Measurements from ENCODE around the gene SIGLEC1. TPM values are rescaled to one million over a fixed set of nuclear protein-coding genes. Genes with fewer than 3 reads are reported as not detected.

Gene SIGLEC1
- total and polyA plus RNA-seq, 2 donors from 2014 or later: 2.4 to 20.2 TPM

DNA sequence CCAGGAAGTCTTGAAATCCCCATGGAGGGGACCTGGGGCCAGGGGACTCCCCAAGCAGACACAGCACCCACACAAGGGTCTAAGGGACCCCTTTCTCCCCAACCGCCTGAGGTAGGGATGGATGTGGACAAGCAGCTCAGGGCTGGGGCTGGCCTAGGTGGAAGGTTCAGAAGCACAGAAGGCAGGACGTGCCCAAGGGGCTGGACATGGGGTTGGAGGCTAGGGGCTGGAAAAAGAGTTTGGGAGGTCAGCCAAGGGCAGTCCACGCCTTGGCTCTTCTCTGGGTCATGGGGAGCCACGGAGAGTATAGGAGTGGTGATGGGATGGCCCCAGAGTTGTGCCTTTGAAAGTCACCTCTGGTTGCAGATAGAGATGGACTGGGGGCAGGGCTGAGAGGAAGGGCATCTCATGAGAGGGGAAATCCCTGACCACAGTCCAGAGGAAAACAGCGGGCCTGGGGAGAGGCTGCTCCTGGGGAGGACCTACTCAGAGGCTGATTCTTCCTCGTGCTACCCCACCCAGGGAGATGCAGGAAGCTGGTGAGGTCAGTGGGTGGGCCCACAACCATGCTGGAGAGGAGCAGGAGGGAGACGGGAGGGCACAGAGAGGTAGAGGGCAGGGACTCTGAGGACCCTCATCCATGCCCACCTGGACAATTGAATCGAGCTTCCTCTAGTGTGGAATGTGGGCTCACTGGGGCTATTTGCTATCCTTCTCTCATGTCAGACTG lies 17.6 kb upstream of the SIGLEC1 start:
- no peak overlapping the region for H3K4me3 ChIP-seq (ENCODE audit: low read length in 3 of 3)
- peak in 1 of 5 donors; percentile 54 for DNase-seq
- TF ChIP-seq, protein P1, sequence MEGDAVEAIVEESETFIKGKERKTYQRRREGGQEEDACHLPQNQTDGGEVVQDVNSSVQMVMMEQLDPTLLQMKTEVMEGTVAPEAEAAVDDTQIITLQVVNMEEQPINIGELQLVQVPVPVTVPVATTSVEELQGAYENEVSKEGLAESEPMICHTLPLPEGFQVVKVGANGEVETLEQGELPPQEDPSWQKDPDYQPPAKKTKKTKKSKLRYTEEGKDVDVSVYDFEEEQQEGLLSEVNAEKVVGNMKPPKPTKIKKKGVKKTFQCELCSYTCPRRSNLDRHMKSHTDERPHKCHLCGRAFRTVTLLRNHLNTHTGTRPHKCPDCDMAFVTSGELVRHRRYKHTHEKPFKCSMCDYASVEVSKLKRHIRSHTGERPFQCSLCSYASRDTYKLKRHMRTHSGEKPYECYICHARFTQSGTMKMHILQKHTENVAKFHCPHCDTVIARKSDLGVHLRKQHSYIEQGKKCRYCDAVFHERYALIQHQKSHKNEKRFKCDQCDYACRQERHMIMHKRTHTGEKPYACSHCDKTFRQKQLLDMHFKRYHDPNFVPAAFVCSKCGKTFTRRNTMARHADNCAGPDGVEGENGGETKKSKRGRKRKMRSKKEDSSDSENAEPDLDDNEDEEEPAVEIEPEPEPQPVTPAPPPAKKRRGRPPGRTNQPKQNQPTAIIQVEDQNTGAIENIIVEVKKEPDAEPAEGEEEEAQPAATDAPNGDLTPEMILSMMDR (IDR thresholded peaks at IDR 0.05; ENCODE audit: borderline replicate concordance, extremely low read depth, insufficient read depth): no peak
- H3K36me3 ChIP-seq (ENCODE audit: control insufficient read depth in 2 of 3, insufficient read depth in 3 of 3, low read length in 3 of 3): no peaks in the 10 kb centered on the region
- no peak for FAIRE-seq
- no peak overlapping the region for H3K27ac ChIP-seq (ENCODE audit: low read depth in 2 of 2, low read length in 2 of 2)
- no peaks in the 10 kb centered on the region for H3K9me3 ChIP-seq (ENCODE audit: control insufficient read depth in 2 of 3, insufficient read depth in 1 of 3, low read length in 3 of 3)
- H3K4me1 ChIP-seq (ENCODE audit: control insufficient read depth in 2 of 3, insufficient read depth in 2 of 3, low read depth in 1 of 3, low read length in 3 of 3): peaks cover 0 to 5% (median 2%) of the 10 kb centered on the region in 3 donors
- H3K9ac ChIP-seq (ENCODE audit: low read length in 3 of 3): no peak overlapping the region
- intact Hi-C loops (cut with DNase I): no loop called here
- no peaks in the 10 kb centered on the region for H3K27me3 ChIP-seq (ENCODE audit: control insufficient read depth, insufficient read depth, low read length)

DNA sequence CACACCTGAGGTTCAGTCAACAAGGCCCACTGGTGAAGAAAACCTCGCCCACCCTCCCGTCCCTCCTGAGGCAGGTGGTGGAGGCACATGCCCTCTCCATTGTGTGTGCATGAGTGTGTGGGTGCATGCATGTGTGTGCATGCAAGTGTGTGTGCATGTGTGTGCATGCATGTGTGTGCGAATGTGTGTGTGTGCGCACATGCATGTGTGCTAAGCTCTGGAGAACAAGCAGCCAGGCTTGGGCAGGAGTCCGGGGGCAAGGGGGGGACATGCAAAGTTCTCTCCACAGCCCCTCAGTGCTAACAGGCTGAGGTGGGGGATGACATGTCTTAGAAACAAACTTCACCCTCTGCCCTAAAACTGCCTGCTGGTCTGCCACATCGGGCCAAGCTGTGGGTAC lies 17.0 kb upstream of the SIGLEC1 start:
- Histone ChIP-seq H3K27me3 (ENCODE audit: control insufficient read depth, insufficient read depth, low read length) (no peaks in the 10 kb centered on the region), H3K4me3 (ENCODE audit: low read length in 3 of 3) (no peak overlapping the region), H3K36me3 (ENCODE audit: control insufficient read depth in 2 of 3, insufficient read depth in 3 of 3, low read length in 3 of 3) (no peaks in the 10 kb centered on the region), H3K4me1 (ENCODE audit: control insufficient read depth in 2 of 3, insufficient read depth in 2 of 3, low read depth in 1 of 3, low read length in 3 of 3) (peaks cover 0 to 5% (median 2%) of the 10 kb centered on the region in 3 donors), H3K9ac (ENCODE audit: low read length in 3 of 3) (no peak overlapping the region), H3K27ac (ENCODE audit: low read depth in 2 of 2, low read length in 2 of 2) (no peak overlapping the region), H3K9me3 (ENCODE audit: control insufficient read depth in 2 of 3, insufficient read depth in 1 of 3, low read length in 3 of 3) (no peaks in the 10 kb centered on the region)
- DNase-seq (peak in 1 of 5 donors; percentile 60), FAIRE-seq (no peak)
- TF ChIP-seq, protein P1 (IDR thresholded peaks at IDR 0.05; ENCODE audit: borderline replicate concordance, extremely low read depth, insufficient read depth): no peak
- intact Hi-C loops (cut with DNase I): no loop called here

DNA sequence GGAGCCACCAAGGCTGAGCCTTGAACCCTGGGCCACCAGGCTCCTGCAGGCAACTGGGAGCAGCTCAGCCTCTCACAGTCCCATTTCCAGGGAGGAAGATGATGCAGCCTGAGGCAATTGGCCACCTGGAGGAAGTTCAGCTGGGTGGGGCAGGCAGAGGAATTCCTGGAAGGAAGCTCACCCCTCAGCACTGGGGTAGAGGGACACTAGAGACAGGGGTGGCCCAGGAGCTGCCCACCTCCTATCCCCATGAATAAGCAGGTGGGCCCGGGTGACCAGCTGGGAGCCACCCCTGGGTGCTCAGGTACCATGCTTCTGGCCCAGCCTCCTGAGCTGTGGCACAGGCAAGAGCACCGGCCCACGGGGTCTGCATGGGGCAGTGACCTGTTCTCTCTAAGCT lies 16.5 kb upstream of the SIGLEC1 start:
- no peaks in the 10 kb centered on the region for H3K9me3 ChIP-seq (ENCODE audit: control insufficient read depth in 2 of 3, insufficient read depth in 1 of 3, low read length in 3 of 3)
- H3K4me3 ChIP-seq (ENCODE audit: low read length in 3 of 3): no peak overlapping the region
- H3K27ac ChIP-seq (ENCODE audit: low read depth in 2 of 2, low read length in 2 of 2): no peak overlapping the region
- no peak overlapping the region for H3K9ac ChIP-seq (ENCODE audit: low read length in 3 of 3)
- H3K36me3 ChIP-seq (ENCODE audit: control insufficient read depth in 2 of 3, insufficient read depth in 3 of 3, low read length in 3 of 3): no peaks in the 10 kb centered on the region
- intact Hi-C loops (cut with DNase I): no loop called here
- DNase-seq (peak in 1 of 5 donors; percentile 57), FAIRE-seq (no peak)
- H3K4me1 ChIP-seq (ENCODE audit: control insufficient read depth in 2 of 3, insufficient read depth in 2 of 3, low read depth in 1 of 3, low read length in 3 of 3): peaks cover 0 to 2% (median 0%) of the 10 kb centered on the region in 3 donors
- TF ChIP-seq, protein P1 (IDR thresholded peaks at IDR 0.05; ENCODE audit: borderline replicate concordance, extremely low read depth, insufficient read depth): no peak
- H3K27me3 ChIP-seq (ENCODE audit: control insufficient read depth, insufficient read depth, low read length): no peaks in the 10 kb centered on the region
